Stimulated activated CD4-positive, alpha-beta T cell treated with anti-CD3 and anti-CD28 coated beads, Interleukin-4, amount 100 ng/mL, for 4 hours (primary cell): Measurements from ENCODE around the gene SPINDOC.

ENCODE experiments used
- DNase-seq, 2 experiments: peaks; one replicate each; pipeline ENCODE4 v3.0.0-alpha.2; 2020

The SPINDOC gene

DNA sequence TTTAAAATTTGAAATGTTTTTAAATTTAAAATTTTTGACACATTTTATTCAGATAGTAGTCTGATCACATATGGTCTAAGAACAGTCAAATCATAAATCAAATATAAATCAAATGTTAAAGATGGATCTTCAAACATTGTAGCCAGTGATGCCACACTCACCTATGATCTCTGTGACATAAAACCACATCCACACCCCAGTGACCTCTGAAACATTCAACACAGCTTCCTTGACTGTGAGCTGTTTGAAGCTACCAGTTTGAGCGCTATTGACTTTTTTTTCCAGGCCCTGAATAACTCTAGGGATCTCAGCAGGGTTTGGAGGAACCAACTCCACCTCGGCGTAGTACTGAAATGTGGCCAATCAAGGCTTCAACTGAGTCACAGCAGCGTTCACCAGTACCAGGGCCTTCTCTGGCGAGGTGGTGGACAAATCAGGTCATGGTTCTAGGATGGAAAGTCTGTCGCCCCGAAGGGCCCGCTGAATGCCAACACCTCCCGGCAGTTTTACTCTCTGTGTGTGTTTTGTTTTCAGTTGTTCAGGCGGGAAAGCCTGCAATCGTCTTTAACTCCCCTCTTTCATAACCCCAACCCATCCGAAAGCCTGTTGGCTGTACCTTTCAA lies 21.4 kb downstream of the SPINDOC start:
- DNase-seq = no peak

DNA sequence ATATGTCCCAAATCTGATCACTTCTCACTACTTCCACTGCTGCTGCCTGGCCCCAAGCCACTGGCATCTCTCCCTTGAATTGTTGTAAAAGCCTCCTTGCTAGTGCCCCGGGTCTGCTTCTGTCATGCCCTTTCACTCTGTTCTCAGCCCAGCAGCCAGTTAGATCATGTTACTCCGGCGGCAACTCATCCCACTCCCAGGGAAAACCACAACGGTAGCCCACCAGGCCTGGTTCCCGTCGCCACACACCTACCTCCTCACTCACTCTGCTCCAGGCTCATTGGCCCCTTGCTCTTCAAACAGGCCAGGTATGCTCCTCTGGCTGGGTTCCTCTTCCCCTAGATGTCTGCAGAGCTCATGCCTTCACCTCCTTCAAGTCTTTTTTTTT lies 21.9 kb downstream of the SPINDOC start:
- DNase-seq = no peak

DNA sequence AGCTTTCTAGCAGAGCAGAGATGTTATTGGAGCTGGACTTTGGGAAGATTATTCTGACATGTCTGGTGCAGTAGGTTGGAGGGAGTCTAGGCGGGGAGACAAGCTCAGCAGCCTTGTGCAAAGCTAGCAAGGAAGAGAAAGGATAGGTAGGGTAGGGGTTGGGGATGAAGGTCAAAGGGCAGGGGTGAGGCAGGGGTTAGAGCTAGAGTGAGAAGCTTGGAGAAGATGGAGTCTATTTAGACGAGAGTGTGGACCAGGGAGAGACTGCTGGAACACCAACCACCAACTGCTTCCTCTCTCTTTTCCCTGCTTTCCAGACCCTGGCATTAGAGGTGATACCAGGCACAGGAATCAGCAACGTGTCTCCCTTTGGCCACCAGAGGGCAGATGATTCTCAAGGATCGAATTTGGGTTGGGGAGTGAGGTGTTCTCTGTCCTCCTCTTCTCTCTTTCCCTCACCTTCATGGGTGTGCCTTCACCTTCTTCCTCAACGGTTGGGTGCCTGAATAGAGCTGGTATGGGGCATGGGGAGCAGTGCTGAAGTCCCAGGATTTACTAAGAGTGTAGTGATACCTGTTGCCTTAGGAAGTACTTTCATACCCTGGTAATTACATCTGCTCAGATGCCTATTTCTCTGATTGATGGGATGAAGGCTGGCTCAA lies 23.9 kb downstream of the SPINDOC start:
- DNase-seq = peak; percentile 57 to 68

DNA sequence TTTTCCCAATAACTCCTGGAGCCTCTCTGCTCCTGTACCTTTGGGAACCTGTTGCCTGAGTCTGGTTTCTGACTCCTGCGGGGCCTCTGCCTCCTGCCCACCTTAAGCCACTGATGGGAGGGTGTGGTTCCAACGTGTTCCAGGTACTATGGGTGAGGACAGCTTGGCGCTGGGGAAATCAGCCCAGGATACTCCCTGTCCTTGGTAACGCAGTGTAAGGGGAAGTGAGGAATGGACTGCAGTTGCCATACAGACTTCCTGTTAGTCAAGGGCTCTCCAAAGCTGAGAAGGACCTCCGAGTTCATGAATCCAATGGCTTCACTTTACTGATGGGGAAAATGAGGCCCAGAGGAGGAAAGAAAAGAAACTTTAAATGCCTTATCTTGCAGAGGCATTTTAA lies 24.5 kb downstream of the SPINDOC start:
- no peak for DNase-seq

DNA sequence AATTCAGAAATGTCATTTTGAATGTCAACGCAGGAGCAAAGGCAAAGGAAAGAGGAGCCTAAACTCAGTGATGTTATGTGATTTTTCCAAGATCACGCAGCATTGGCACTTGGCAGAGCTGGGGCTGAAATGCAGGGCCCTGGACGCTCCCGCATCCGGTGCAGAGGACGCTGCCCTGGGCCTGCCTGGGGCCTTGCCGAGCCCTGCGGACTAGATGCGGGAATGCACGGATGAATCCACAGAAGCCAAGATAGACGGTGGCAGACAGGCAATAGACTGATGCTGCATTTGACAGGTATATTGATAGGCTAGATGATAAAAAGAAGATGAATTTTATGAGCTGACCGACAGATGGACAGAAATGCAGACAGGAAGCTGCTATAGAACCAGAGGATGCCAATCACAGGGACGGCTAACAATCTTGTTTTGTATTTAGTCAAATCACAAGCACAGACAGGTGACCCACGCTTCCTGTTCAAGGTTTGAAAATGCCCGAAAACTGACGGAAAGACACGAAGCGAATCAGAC lies 25.0 kb downstream of the SPINDOC start:
- DNase-seq = no peak

DNA sequence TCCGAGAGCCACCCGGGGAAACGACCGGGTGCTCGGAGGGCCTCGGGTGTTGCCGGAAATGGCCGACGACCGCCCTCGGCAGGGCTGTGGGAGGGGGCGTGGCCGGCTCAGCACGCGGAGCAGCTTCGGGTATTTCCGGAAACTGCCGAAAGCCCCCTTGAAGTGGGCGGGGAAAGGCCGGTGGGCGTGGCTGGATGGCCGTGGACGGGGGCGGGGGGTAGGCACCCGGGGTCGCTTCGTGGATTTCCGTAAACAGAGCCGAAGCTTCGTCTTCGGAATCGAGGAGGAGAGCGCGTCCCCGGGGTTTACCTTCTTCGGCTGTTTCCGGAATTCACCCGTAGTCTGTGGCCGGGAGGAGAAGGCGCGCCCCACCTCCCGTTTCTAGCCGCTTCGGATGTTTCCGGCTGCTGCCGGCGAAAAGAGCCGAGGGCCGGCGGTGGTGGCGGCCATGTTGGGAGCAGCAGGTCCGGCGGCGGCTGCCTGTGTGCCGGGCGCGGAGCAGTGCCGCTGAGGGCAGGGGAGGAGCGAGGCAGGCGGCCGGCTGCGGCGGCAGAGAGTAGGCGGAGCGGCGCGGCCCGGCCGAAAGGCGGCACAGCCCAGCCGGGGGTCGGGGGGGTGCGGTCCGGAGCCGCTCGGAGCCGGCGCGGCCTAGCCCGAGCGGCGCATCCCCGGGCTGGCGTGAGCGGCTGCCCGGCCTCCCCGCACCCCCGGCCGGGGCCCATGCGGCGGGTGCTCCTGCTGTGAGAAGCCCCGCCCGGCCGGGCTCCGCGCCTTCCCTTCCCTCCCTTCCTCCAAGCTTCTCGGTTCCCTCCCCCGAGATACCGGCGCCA lies 25.6 kb downstream of the SPINDOC start, which contains the start of gene MARK2:
Gene MARK2 (plus strand): TSS at position 433 of the 830 bp plus-strand sequence. CDS start 397 bp downstream, at position 830.
- peak; percentile 99 to 100 for DNase-seq

DNA sequence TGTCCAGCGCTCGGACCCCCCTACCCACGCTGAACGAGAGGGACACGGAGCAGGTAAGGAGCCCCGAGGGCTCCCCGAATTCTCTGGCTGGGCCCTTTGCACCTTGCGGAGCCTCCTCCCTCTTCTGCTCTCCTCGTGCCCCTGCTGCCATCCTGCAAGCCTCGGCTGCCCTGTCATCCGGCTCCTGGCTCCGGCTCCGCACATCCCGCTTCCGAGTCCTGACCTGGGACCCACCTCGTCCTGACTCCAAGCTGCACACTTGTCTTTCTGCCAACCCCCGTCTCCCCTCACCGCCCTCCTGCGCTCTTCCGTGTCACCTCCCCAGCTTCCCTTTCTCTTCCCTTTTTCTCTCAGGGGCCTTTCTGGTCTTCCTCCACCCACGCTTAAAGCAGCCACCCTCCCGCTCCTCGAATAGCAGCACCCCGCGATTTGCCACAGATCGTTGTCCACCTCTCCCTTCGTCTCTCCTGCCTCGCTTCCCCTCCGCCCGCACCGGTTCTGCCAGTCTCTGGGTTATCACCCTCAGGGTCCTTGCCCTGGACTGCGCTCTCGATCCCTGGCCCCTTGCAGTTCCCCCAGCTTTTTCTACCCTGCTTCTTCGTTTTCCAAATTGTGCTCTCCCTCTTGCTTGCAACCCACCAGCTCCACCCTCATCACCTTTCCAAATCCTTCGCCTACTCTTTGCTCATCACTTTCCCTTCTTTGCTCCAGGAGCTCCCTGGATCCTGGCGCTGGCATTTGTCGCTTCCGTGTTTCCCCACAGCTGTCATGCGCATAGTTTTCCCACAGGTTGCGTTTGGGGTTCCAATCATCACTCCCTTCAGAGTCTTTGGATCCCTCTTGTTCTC lies 26.5 kb downstream of the SPINDOC start:
- DNase-seq = peak in 1 of 2 experiments; percentile 22

DNA sequence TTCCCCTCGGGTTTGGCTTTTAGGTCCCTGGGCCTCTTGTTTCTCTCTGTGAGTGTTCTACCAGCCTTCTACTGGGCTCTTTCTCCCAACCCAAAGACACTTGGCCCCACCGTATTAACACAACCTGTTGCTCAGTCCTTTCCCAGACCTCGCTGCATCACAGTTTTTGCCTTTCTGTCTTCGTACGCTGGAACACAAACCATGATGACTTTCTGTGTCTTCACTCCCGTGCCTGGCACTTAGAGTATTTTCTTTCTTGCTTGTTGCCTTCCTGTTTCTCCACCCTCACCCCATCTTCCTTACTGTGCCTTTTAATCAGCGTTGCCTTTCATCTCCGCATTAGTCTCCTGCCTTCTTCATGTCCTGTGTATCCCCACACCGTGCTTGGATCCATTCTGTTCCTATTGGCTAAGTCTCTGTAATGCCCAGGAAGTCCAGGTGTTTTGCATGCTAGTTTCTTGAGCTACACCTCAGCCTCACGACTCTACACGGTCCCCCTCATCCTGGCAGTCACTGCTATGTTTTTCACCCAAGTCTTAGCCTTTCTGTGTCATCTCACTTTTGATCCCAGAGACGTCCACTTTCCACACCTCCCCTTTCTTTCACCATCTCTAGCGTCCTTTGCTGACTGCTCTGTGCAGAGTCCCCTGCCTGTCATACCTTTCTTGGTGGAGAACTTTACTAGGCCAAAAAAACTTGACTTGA lies 27.3 kb downstream of the SPINDOC start:
- DNase-seq = no peak

DNA sequence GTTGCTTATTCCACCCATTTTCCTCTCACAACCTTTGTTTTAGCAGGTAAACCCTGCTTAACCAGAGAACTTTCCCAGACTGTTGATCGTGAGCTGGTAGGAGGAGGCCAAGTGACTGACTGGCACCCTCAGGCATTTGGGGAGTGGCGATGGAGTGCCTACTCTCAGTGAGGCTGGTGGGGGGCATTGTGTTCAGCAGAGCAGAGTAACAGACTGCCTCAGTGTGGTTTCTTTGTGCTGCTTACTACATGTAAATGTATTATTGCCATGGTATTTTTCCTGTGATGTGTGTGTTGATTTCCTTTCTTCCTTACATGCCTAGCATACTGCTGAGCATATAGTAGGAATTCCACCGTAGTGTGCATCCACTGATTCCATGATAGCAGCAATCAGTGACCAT lies 28.3 kb downstream of the SPINDOC start:
- no peak for DNase-seq

DNA sequence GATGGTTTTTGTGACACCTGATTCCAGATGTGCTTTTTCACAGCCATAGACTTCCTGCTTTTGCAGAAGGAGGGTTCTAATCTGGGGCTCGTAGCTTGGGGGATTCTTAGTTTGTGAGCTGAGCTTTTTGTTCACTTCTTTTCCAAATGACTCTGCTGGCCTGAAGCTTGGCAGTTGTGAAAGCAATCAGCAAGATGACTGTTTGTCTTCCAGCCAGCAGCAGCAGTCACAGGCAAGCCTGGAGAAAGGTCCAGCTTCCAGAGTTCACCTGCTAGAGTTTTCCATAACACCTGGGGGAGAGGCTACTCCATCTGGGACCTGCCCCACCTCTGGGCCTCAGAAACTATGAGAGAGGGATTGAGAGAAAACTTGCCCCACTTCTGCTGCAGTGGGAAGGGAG lies 29.8 kb downstream of the SPINDOC start:
- no peak for DNase-seq

DNA sequence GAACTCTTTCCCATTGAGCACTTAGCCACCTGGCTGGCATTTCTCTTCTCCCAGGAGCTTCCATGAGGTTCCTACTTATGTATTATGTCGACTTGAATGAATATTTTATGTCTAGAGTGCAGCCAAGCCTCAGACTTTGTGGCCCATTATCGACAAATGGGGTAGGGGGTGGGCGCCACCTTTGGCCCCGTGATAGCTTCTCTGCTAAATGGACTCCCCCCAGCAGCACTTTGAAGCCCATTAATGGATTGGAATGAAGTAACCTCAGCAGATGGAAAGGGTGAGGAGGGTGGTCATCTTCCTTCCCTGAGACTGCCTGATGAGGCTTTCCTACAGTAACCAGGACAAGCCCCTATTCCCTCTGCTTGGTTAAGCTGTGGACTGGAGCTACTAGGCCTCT lies 31.6 kb downstream of the SPINDOC start:
- no peak for DNase-seq

DNA sequence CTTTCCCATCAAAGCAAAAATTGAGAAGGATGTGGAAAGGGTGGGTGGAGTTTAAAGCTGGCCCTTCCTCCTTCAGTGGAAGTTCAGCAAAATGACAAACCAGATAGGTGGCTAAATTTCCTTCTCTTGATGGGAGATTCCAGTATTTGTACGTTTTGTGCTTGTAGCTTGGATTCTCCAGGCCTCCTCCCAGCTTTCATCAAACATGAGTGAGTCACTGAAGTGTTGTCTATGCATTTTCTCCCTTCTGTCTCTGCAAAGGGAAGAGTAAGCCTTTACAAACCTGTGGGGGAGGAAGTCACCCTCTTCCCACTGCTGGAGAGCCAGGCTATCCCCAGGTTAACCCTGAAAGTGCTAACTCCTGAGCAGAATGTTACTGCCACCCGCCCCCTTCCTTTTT lies 32.0 kb downstream of the SPINDOC start:
- no peak for DNase-seq

DNA sequence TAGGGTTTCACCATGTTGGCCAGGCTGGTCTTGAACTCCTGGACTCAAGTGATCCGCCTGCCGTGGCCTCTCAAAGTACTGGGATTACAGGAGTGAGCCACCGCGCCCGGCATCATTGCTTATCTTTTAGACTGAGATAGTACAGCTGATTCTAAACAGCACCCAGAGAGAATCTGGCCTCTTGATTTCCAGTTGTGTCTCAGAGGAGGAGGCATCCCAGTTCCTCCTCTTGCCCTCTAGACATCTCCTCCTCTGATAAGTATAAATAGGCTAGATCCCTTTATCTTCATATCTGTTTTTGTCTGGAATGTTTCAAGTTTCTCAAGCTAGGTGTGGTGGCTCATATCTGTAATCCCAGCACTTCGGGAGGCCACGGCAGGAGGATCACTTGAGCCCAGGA lies 32.7 kb downstream of the SPINDOC start:
- no peak for DNase-seq

DNA sequence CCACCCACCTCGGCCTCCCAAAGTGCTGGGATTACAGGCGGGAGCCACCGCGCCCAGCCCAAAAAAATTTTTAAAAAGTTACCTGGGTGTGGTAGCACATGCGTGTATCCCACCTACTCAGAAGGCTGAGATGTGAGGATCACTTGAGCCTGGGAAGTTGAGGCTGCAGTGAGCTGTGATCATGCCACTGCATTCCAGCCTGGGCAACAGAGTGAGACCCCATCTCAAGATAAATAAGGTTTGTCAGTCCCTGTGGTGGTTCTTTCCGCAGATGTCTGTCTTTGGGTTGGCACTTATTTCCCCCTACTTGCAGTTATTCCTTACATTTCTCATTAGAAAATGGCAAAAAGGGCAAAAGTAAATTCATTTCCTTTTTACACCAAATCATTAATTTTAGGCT lies 33.6 kb downstream of the SPINDOC start:
- no peak for DNase-seq

DNA sequence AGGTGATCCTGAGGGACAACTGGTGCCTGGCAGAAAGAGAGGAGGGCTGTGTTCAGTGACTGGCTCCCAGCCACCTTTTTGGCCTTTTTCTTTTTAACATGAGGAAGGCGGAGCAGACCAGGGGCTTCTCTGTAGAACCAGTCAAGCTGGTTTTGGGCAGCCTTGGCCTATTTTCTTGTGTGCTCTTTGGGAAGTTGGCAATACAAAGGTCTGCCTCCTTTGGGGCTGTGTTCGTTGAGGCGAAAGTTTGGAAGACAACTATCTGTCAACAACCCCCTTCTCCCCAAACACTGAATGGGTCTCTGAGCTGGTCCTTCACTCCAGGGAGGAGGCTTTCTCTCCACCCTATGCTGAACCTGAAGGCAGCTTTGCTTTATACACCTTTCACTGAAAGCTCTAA lies 34.1 kb downstream of the SPINDOC start:
- DNase-seq = no peak

DNA sequence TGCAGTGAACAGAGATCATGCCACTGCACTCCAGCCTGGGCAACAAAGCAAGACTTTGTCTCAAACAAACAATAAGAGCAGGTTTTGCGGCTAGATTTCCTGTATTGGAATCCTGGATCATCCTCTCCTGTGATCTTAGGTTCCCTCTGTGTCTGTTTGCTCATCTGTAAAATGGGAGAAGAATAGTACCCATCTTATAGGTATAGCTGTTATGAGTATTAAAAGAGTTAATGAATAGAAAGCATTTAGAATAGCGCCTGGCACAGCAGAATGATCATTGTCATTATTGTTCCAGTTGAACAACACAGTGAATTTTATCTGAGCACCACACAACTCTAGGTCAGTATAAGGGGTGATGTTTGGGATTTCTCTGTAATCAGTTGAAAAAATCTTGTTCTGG lies 36.4 kb downstream of the SPINDOC start:
- DNase-seq = no peak

DNA sequence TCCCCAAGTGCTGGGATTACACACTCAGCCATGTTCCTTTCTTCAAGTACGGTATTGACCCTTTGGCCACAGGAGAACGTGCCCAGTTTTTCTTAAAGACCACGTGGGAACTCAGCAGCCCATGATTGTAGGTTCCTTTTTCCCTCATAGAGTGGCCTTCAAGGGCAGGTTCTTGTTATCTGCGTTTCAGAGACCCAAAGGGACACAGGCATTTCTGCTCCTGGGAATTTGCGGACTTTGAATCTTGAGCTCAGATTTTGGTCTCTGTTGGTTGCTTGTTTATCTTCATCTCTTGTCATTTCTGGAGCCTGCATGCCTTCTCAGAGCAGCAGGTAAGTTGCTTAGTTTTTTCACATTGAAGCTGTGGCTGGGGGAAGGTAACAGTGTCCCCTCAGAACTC lies 37.7 kb downstream of the SPINDOC start:
- DNase-seq = no peak

DNA sequence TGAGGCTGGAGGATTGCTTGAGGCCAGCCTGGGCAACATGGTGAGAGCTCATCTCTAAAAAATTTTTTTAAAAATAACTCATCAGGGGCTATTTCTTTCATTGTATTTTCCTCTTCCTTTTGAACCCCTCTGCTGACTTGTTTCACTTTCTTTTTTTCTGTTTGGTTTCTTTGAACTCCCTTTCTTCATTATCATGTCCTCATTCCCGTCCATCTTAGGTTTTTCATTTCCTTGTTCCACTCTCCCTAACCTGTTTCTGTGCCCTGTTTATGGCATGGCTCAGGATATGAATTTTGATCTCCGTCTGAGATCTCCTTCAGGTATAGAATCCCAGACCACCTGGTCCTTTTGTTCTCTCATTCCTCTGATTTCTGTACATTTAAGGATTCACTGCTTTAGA lies 38.1 kb downstream of the SPINDOC start:
- DNase-seq = no peak

DNA sequence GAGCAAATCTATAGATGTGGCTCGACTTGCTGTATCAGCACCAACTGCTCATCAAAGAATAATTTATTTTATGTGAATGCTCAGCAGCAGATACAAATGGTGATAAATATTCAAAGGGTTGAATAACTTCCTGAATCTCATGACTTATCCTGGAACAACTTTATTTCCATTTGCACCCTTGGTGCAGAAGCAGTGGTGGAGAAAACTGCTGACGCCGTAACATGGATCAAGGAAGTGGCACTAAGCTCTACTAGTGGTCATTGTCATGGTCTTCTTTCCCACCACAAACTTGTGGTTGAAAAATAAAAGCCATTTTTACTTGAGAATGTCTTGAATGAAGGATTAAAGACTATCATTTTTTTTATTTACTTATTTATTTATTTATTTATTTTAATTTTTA lies 40.2 kb downstream of the SPINDOC start:
- no peak for DNase-seq

DNA sequence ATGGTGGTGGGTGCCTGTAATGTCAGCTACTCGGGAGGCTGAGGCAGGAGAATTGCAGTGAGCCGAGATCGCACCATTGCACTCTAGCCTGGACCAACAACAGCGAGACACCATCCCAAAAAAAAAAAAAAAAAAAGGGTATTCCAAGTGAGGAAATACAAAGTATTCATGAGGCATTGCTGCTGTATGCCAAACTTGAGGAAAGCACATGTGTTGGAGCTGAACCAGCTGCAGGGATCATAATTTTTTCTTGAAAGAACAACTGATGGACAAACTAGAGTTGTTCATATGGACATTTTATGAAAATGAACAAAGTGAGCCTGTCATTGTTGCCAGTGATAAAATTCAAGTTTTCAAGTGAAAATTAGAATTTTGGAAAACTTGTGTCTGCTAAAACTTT lies 41.4 kb downstream of the SPINDOC start:
- no peak for DNase-seq

DNA sequence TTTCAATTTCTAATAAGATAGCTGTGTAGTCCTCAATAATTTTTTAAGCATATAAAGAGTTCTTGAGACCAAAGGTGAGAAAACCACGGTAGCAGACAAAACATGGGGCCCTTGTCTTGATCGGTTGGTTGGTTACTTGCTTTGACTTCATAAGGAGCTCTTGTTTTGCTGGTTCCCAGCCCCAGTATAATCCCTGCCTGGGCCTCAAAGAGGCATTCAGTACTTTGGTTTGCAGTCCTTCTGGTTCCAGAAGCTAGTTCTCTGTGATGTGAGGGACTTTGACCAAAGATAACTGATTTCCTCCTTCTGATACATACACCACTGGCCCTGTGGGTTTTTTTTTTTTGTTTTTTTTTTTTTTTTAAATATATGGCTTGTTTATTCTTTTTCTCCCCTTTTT lies 42.7 kb downstream of the SPINDOC start:
- no peak for DNase-seq
